A673 (cell line): ENCODE measurements around the gene SWI5.

Experiments
- CTCF ChIP-seq: fragments of 300-800, 200-600 bp; sonication (generic); conservative IDR thresholded peaks from 2 replicates; pipeline ENCODE4 v1.5.1; 2017; ENCODE audit warnings: low read depth, mild to moderate bottlenecking, antibody characterized with exemption, low read length, moderate library complexity, mixed read lengths
- EZH2 ChIP-seq: fragments of 200-600 bp; sonication (generic); IDR thresholded peaks from 2 replicates; pipeline ENCODE4 v1.6.1; 2017; ENCODE audit warnings: borderline replicate concordance, low read depth, mild to moderate bottlenecking, mixed read lengths, antibody characterized with exemption, low read length; ENCODE audit not compliant: poor library complexity, severe bottlenecking

DNA sequence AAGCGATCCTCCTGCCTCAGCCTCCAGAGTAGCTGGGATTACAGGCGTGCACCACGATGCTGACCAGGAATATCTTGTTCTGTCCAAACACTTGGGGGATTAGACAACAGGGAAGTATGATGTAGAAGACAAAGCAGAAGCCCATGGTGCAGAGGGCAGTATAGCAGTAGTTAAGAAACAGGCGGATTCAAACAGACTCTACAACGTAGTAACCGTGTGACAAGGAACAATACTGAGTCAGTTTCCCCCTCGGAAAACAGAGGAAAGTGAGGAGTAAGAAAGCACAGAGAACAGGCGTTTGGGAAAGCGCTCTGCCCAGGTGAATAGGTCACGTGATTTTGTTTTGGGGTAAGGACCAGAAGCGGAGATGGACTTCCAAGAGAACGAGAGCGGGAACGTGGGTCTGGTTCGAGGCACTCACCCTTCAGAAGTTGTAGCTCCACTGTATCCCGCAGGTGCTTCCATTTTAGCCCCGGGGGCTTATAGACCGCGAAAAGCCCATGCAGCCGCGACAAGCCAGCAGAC is 45.9 kb downstream of the SWI5 start:
- no peak for TF ChIP-seq CTCF
- no peak for TF ChIP-seq EZH2
